Lung microvascular endothelial cell (primary cell): Measurements from ENCODE around the gene DCDC1. TPM values are rescaled to one million over a fixed set of nuclear protein-coding genes. Genes with fewer than 3 reads are reported as not detected.

Experiments
- DNase-seq, 2 donors: peaks; one replicate each; pipeline versions ENCODE4 v3.0.0 to v3.0.0-alpha.2; 2010; ENCODE audit warnings: low read depth in 2 of 2
- total RNA-seq: library from RNA; depleted of rRNA; stranded (reverse); fragments of >200 nt; gene quantifications from 2 replicates; pipeline ENCODE4 v1.2.1, GENCODE V29; 2014

Gene DCDC1
- total RNA-seq, 1 donor from 2014 or later, result not detected

GRCh38 chr11:30855383-30856006 is 514.0 kb downstream of the DCDC1 start:
- DNase-seq, result peak in 1 of 2 donors; percentile 44

GRCh38 chr11:30853439-30853838 is 516.1 kb downstream of the DCDC1 start:
- DNase-seq, result no peak

GRCh38 chr11:30852645-30853044 is 516.9 kb downstream of the DCDC1 start:
- DNase-seq, result no peak

GRCh38 chr11:30852091-30852490 is 517.4 kb downstream of the DCDC1 start:
- DNase-seq, result no peak

GRCh38 chr11:30837252-30837651 is 532.3 kb downstream of the DCDC1 start:
- no peak for DNase-seq

GRCh38 chr11:30832831-30833230 is 536.7 kb downstream of the DCDC1 start:
- no peak for DNase-seq

GRCh38 chr11:30830681-30831080 is 538.9 kb downstream of the DCDC1 start:
- DNase-seq, result no peak

GRCh38 chr11:30826911-30827310 is 542.6 kb downstream of the DCDC1 start:
- DNase-seq, result no peak

GRCh38 chr11:30825723-30826122 is 543.8 kb downstream of the DCDC1 start:
- no peak for DNase-seq

GRCh38 chr11:30823119-30823518 is 546.4 kb downstream of the DCDC1 start:
- no peak for DNase-seq

- no peak for DNase-seq
Measured at GRCh38 chr11:30821438-30821965, 548.0 kb downstream of the DCDC1 start.

GRCh38 chr11:30818721-30819120 is 550.8 kb downstream of the DCDC1 start:
- no peak for DNase-seq

- no peak for DNase-seq
Measured at GRCh38 chr11:30816959-30817880, 552.3 kb downstream of the DCDC1 start.

- DNase-seq, result no peak
Measured at GRCh38 chr11:30815619-30816018, 553.9 kb downstream of the DCDC1 start.

- DNase-seq, result no peak
Measured at GRCh38 chr11:30814737-30815136, 554.8 kb downstream of the DCDC1 start.

Other genes with a start within 250 kb of the DCDC1 start
- gene DNAJC24, start 121 bp upstream of the DCDC1 start, total RNA-seq, result 7.6 and 8.5 TPM in 2 replicates
- gene IMMP1L, start 139.9 kb upstream of the DCDC1 start, total RNA-seq, result 7.7 and 7.8 TPM in 2 replicates
- gene ELP4, start 140.0 kb upstream of the DCDC1 start, total RNA-seq, result 8.1 and 9.2 TPM in 2 replicates